ENCODE results near the gene DIP2A.

- TF ChIP-seq POLR2A (IDR thresholded peaks at IDR 0.05) (no peak), POLR2AphosphoS5 (IDR thresholded peaks at IDR 0.05) (no peak)
Observed at GRCh38 chr21:46607636-46608035, 148.9 kb downstream of the DIP2A start.
